COR-L47 (cell line): Measurements from ENCODE around the gene RBBP6.

Source experiments
- DNase-seq: peaks from one replicate; lab custom pipeline; 2025; lab: John Stamatoyannopoulos, UW

The RBBP6 gene

DNA sequence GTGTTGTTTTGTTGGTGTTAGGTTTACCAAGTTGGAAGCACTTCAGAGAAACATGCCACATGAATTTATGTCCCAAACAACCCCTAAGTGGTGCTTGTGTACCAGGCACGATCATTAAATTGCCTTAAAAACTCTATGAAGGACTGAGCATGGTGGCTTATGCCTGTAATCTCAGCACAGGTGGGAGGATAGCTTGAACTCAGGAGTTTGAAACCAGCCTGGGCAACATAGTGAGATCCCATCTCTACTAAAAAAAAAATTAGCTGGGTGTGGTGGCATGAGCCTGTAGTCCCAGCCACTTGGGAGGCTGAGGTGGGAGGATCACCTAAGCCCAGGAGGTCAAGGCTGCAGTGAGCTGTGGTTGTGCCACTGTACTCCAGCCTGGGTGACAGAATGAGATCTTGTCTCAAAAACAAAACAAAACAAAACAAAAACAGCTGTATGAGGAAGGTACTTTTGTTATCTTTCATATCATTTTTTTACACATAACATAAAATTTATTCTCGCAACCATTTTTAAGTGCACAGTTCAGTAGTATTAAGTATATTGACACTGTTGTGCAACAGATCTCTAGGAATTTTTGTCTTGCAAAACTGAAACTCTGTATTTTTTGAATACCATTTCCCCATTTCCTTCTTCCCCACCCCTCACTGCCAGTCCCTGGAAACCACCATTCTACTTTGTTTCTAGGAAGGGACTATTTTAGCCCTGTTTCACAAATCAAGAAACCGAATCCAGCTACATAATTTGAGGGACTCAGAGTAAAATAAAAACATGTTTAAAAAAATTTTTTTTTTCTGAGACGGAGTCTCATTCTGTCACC, 14.3 kb upstream of the RBBP6 start:
- DNase-seq: no peak

DNA sequence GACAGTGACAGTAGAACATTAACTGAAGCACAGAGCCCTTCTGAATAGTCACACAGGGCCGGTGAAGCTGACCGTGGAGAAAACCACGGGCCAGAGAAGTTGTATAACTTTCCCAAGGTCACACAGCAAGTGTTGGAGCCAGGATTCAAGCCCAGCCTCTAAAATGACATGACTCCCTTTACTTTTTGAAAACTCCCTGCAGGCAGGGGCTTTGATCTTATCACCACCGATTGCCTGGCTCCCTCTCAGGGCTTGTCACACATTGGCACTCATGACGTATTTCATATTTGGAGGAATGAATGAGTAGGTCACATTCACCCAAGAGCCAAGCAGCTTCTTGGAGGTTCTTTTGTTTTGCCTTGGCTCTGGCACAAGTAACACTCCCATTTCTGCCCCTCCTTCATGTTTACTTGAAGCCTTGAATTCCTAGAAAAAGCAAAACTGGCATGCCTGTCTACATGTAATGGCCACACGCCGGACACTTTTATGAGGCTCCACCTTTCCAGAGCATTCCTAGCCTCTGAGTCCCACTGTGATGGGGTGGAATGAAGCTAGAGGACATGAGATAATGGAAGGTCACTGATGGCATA, 13.3 kb upstream of the RBBP6 start:
- DNase-seq: no peak

DNA sequence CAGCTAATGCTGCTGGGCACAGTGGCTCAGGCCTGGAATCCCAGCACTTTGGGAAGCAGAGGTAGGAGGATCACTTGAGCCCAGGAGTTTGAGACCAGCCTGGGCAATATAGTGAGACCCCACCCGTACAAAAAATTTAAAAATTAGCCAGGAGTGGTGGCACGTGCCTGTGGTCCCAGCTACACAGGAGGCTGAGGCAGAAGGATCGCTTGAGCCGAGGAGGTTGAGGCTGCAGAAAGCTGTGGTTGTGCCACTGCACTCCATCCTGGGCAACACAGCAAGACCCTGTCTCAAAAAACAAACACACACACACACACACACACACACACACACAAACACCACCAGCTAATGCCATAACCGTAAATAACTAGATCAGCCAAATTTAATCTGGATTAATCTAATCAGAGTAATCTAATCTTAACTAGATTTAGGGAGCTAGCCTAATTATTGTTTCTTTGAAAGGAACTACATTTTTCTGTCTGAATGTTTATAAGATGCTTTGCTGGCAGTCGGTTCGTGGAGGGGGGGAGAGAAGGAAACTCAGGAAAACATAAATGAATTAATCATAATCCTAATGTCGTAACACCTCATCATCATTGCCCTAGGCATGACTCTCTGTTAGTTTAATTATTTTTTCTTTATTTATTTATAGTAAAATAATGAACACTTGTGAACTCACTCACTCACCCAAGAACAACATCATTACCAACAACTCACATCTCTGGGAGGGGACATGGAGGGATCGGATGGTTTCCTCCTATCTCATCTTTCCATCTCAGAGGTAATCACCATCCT, 12.5 kb upstream of the RBBP6 start:
- DNase-seq: no peak

DNA sequence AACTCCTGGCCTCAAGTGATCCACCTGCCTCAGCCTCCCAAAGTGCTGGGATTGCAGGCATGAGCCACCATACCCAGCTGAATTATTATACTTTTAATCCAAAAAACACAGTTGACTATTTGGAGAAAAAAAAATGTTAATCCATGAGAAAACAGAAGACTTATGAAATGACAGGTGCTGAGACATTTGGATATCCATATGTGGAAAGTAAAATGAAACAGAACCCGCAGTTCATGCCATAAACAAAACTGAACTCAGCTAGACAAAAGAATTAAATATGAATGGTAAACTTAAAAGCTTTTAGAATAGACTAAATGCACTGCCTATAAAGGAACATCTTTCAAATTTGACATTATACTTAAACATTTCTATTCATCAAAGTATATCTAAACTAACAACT, 8.2 kb upstream of the RBBP6 start:
- DNase-seq: no peak

DNA sequence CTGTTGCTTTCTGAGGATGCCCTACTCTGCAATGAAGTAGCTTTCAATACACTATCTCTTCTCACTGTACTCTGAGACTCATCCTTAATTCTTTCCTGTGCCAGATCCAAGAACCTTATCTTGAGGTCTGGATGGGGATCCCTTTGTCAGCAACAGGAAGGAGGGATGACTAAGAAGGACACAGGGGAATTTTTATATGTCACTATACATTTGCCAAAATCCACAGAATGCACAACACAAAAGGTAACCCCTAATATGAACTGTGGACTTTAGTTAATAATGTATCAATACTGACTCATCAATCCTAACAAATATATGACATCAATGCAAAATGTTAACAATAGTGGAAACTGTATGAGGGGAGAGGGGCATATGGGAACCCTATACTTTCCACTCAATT, 4.7 kb upstream of the RBBP6 start:
- DNase-seq: no peak

DNA sequence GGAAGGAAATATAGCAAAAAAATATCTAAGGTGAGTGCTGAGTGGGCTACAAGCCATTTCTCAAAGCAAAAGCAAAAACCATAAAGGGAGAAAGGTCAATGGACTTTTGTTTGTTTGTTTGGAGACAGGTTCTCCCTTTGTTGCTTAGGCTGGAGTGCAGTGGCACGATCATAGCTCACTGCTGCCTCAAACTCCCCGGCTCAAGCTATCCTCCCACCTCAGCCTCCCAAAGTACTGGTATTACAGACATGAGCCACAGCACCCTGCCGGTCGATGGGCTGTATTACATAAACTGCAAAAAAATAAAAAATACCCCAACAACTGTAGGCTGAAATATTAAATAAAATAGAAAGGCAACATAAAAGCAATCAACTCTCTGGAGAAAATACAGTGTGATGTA, 3.5 kb upstream of the RBBP6 start:
- DNase-seq: no peak

DNA sequence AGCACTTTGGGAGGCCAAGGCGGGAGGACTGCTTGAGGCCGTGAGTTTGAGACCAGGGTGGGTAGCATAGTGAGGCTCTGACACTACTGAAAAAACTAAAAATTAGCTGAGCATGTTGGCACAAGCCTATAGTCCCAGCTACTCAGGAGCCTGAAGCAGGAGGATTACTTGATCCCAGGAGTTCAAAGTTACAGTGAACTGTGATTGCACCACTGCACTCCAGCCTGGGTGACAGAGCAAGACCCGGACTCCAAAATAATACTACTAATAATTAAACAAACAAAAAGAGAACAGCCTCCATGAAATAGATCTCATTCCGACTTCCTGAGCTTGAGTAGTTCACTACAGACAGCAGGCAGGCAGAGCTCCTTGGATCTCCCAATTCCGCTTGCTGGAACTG, 2.7 kb upstream of the RBBP6 start:
- no peak for DNase-seq

DNA sequence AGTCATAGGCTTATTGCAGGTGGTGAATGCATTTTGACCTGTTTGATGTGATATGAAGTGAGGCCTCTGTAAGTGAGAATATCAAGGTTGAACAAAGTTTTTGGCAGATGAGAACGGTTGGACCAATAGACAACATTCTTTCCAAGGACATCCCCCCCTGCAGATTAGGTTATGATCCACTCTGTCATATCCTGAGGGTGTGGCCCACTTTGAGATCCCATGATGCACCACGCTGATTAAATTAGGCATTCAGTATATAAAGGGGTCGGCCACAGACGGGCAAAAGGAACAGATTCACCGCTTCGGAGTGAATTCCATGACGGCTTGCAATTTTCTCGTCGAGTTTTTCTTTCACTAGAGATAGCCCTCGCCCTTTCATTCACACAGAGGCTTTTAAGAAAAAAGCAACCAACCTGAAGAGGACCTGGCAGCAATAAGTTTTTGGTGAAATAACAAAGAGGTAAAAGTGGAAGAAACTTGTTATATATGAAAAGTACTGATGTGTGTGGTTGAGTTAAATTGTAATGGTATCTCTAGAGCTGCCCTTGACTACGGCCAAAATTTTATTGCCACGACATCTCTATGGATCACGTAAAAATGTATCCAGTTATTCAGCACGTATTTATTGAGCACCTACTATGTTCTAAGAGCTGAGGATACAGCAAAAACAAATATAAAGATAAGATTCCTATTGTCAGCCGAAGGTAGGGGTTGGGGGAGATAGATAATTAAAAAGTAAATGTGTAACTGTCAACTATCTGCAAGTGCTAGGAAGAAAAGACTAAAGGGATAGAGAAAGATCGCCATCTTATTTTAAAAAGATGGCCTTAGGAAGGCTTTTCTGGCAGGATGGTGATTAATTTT, 1.7 kb upstream of the RBBP6 start:
- DNase-seq: no peak

DNA sequence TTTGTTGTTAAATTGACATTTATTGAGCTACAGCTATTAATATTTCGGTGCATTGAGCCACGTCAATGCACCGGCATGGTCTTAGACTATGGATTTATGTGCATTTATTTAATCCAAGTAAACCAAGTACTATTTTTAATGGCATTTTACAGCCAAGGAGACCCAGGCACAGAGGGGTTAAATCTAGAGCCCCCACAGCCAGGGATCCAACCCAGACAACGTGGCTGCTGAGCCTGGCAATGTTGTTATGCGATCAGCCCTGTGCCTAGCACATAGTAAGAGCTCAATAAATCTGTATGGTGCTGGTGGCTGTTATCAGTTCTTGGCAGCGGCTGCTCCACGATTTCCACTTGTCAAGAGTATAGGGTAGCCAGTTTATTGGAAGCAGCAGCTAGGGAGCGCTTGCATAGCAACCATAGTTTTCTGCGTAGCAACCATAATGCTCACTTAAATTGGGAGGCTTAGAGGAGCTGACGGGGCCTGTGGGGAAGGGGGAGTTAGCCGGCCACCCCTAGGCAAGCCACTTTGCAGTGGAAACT, 541 bp upstream of the RBBP6 start:
- peak; percentile 82 for DNase-seq

DNA sequence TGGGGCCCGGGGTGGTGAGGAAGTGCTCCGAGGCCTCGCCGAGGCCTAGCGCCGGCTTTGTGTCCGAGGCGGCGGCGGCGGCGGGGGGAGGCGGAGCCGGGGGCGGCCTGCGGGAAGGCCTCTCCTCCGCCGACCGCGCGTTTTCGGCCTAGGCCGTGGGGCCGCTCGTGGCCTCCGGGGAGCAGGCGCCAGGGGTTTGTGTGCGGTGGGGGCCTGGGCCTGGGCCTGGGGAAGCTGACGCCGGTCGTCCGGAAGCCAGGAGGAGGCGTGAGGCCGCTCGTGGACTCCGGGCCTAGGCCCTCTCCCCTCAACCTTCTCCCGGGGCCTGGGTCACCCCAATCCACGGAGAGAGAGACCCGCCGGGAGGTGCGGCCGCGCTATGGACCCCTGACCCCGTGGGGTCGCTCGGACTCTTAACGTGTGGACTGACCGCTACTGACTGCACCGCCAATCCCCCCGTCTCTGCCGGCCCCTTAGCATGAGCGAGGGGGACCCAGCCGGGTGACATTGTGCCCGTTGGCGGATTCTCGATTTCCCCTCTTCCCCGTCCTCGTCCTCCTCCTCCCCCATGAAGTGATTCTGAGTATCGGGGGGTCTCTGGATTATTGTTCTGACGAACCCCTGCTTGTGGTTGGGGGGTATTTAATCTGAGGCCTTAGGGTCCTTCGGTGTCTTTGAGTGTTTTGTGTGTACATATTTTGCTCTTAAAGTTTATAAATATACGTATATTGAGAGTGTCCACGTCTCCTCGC, 660 bp downstream of the RBBP6 start:
- no peak for DNase-seq

DNA sequence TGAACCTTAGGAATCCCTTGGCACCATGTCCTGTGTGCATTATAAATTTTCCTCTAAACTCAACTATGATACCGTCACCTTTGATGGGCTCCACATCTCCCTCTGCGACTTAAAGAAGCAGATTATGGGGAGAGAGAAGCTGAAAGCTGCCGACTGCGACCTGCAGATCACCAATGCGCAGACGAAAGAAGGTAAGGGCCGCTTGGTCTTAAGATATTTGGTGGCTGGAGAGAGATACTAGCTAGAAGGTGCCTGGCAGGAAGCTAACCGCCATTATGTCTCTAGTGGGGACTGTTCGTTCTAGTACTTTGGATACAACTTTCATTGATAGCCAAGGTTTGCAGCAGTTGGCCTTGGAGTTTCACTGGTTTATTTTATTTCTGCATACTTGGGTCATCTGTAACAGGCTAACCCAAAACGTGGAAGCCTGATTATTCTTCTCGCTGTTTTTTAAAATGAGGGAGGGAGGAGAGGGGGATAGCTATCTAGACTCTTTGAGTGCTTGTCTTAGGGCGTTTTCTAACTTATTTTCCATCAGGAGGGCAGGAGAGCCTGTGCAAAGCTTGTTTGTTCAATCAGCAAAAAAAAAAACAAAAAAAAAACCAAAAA, 1.3 kb downstream of the RBBP6 start:
- DNase-seq: no peak

DNA sequence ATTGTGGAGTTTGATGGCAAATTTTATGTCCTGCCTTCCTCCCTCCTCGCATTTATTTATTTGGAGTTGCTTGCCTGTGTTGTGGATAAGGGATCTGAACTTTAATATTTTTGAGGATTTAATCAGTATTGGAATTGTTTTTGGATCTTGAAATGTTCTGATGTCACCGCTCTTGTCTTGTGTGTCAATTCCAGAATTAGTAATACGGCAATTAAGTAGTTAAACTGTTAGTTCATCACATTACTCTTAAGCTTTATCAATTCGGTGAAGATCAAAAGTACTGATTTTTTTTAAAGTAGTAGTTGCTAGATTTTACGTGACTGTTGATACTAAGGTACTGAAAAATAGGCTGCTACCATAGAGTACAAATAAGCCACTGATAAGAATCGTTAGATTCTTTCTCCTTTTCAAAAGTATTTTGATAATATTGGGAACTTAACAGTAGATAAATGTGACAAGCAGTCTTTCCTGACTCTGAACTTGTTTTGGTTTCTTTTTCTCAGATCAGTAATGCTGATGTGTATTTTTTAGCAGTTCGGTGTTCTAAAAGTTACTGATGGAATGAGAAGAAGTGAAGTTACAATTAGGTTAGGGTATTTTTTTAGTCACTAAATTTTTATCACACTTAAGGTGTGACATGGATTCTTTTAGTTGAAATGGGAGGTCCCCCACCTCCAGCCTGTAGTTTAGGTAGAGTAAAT, 2.0 kb downstream of the RBBP6 start:
- no peak for DNase-seq

DNA sequence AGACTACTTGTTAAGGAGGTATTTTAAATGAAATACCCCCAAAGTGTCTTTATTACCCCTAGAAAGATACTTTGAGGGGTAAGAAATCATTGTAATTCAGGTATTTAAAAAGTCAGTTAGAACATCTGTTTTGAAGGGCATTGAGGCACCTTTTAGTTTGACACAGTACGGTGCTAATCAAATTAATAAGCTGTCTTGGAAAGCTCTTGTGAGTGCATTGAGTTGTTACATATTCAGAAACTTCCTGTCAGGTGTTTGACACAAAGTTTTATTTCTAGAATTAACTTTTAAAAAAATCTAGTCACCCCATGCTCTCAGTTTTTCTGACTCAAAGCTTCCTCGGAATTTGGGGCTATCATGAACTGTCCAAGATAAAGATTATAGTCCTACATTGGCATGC, 4.6 kb downstream of the RBBP6 start:
- DNase-seq: no peak

DNA sequence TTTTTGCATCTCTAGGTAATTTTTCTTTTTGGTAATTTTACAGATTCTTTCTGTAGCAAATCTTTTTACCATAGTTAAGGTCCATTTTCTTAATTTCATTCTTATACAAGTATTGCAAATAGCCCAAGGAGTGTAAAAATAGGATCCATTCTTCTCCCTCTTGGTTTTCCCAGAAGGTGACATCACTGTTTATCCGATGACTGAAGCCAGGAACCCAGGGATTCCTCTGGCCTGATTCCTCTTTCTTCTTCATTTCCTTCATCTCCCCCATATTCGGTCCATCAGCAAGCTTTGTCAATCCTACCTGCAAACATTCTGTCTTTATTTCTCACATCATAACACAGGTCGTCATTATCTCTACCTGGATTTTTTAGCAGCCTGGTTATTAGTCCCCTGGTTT, 5.3 kb downstream of the RBBP6 start:
- DNase-seq: no peak

DNA sequence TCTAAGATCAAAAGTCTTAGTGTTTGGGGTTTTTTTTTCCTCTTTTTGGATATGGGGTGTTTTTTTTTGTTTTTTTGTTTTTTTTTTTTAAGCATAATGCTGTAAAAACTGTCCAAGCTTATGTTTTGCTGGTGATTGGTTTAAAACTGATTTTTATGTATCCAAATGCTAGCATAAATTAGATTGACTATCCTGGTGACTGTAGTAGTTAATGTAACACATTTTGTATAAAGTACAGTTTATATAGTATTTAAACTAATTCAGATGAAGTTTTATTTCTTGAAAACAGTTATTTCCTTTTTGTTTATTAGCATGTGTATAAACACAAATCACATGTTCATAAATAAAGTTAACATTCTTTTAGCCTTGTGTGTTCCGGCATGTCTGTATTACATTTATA, 10.9 kb downstream of the RBBP6 start:
- no peak for DNase-seq

DNA sequence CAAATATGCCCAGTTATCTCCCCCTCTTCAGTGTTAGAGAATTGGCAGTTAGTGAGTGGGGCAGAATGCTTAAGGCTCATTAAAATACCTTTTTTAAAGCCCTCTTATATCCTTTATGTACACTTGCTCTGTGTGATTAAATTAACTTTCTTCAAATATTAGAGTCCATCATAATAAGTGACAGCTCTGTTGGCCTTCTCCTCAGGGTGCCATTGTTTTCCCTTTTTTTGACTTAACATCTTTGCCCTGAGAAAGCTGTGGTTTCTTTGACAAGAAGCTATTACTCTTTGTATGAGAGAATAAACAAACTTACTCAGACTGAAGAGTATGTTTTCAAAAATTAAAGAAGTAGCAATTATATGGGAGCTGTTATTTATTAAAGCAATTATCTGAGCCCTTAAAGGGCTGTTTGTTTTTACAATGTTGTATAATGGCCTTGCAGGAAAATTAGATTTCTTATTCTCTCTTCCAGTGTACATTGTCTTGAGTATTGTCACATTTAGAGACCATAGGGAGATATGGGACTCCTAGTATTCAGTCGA, 13.4 kb downstream of the RBBP6 start:
- peak; percentile 68 for DNase-seq

DNA sequence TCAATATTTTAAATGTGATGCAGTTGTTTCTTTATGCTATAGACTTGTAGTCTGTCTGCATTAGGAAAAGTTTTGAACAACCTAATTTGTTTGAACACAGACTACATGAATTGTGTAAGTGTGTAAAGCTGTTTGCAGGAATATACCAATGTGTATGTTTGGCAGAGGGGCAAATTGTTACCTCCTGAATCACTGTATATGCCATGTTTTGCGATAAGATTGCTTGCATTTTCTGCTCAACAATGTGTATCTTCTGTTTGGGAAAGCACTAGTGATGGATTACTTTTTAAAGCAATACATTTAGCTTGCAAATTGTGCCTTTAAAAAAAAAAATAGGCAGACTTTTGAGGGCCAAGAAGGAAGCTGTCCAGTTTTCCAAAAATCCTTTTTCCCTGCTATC, 14.6 kb downstream of the RBBP6 start:
- no peak for DNase-seq

DNA sequence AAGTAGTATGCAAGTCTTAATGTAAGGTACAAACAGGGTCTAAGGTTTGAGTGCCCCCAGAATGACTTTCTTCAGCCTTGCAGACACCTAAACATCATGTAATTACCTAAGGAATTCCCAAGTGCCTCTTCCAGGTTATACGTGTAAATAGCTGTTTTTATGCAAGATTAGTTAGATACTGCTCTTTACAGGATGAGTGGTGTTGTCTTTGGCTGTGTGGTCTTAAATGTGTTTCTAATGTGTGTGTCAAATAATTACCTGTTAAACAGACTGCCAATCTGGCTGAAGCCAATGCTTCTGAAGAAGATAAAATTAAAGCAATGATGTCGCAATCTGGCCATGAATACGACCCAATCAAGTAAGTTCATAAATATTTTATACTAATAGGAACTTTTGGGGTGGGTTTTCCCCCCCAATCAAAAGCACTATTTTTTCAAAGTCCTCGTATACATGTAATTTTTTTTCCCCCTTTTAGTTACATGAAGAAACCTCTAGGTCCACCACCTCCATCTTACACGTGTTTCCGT, 16.0 kb downstream of the RBBP6 start:
- DNase-seq: no peak

DNA sequence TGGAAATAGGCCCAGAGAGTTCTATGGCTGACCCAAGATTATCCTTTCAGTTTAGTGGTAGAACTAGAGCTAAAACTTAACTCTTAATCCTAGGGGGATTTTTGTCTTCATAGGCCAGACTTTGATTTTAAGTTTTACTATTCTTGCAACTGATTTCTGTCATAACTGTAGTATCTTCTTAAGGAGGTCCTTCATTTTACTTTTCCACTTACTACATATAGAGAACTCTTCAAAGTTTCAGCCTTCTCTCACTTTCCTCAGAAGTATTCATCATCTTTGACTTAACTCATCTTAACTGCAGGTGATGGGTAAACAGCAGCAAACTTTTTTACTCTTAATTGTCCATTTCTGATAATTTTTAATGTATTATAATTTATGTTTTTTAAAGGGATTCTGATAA, 23.4 kb downstream of the RBBP6 start:
- DNase-seq: no peak

DNA sequence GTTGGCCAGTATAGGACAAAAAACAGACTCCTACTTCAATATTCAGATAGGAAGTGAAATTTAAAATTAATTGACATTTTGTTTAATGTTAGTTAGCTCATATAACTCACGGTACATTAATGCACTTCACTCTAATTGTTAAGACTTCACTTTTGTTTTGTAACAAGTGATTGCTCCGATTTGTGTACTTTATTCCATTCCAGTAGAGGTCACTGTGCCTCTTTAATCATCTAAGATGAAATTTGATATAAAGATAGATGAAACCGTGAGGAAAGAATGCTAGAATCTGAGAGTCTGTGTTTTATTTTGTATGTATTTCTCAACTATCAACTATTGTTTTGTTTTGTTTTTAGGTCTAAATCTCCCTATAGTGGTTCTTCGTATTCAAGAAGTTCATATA, 29.0 kb downstream of the RBBP6 start:
- no peak for DNase-seq
